KMS-11 (cell line): ENCODE measurements around the gene LGR4.
A peak's percentile ranks its signal among the peaks of the same experiment; 100 is the strongest.

Source experiments
- H2AFZ ChIP-seq: fragments of 200-600 bp; sonication (generic); 2 replicates; pipeline ENCODE4 v1.6.1; 2016; ENCODE audit warnings: antibody characterized with exemption, mixed run types, low read depth
- H3K27ac ChIP-seq: fragments of 200-600 bp; sonication (generic); 2 replicates; pipeline ENCODE4 v1.6.1; 2016; ENCODE audit warnings: mild to moderate bottlenecking, mixed run types
- H3K27me3 ChIP-seq: fragments of 200-600 bp; sonication (generic); 2 replicates; pipeline ENCODE4 v1.6.1; 2017; ENCODE audit warnings: mild to moderate bottlenecking, low read depth, mixed run types, moderate library complexity; ENCODE audit not compliant: insufficient read depth
- H3K36me3 ChIP-seq: fragments of 200-600 bp; sonication (generic); 2 replicates; pipeline ENCODE4 v1.6.1; 2017; ENCODE audit warnings: mild to moderate bottlenecking, mixed run types; ENCODE audit not compliant: insufficient read depth
- H3K4me1 ChIP-seq: fragments of 200-600 bp; sonication (generic); 2 replicates; pipeline ENCODE4 v1.6.1; 2016; ENCODE audit warnings: mild to moderate bottlenecking, low read depth, mixed run types; ENCODE audit not compliant: poor library complexity, severe bottlenecking
- H3K4me2 ChIP-seq: fragments of 200-600 bp; sonication (generic); 2 replicates; pipeline ENCODE4 v1.7.0; 2016; ENCODE audit warnings: mild to moderate bottlenecking, mixed run types
- H3K4me3 ChIP-seq: fragments of 200-600 bp; sonication (generic); IDR thresholded peaks from 2 replicates; pipeline ENCODE4 v1.6.1; 2017; ENCODE audit warnings: low read depth, low read length, mixed read lengths; ENCODE audit not compliant: insufficient read depth
- H3K79me2 ChIP-seq: fragments of 200-600 bp; sonication (generic); 2 replicates; pipeline ENCODE4 v1.6.1; 2016; ENCODE audit warnings: low read depth, mixed run types; ENCODE audit not compliant: insufficient read depth
- H3K9ac ChIP-seq: fragments of 200-600 bp; sonication (generic); 2 replicates; pipeline ENCODE4 v1.6.1; 2016; ENCODE audit warnings: mild to moderate bottlenecking, mixed run types
- H4K20me1 ChIP-seq: fragments of 200-600 bp; sonication (generic); 2 replicates; pipeline ENCODE4 v1.6.1; 2016; ENCODE audit warnings: mild to moderate bottlenecking, mixed run types; ENCODE audit not compliant: insufficient read depth
- CTCF ChIP-seq: fragments of 200-600 bp; sonication (generic); conservative IDR thresholded peaks from 2 replicates; pipeline ENCODE4 v1.6.1; 2017; ENCODE audit warnings: low read depth, mild to moderate bottlenecking, antibody characterized with exemption, low read length, moderate library complexity, mixed read lengths

The LGR4 gene

DNA sequence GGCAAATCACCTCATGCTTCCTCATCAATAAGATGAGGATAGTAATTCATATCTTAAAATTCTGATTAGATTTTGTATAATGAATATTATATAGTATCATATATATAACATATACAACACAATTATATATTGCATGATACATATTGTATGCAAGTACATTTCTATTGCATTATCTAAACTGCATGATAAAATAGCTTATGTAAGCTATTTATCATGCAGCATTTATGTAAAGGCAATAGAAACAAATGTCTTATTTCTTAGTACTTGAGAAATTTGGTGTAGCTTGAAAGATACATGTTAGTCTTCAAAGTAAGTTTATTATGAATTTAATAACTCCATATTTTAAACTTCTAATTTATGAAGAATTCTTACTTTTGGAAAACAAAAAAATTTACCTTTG lies 28.5 kb upstream of the LGR4 start:
- Histone ChIP-seq H3K79me2 (peaks cover 56% of the 10 kb centered on the region), H3K4me1 (peaks cover 64% of the 10 kb centered on the region), H3K27me3 (no peaks in the 10 kb centered on the region), H4K20me1 (no peaks in the 10 kb centered on the region), H3K36me3 (0 out of 2 replicates have a peak, but pooled peaks cover 3% of the 10 kb centered on the region), H2AFZ (no peak overlapping the region), H3K4me3 (no peak overlapping the region), H3K9ac (no peak overlapping the region), H3K4me2 (no peak overlapping the region), H3K27ac (no peak overlapping the region)
- TF ChIP-seq CTCF = no peak

DNA sequence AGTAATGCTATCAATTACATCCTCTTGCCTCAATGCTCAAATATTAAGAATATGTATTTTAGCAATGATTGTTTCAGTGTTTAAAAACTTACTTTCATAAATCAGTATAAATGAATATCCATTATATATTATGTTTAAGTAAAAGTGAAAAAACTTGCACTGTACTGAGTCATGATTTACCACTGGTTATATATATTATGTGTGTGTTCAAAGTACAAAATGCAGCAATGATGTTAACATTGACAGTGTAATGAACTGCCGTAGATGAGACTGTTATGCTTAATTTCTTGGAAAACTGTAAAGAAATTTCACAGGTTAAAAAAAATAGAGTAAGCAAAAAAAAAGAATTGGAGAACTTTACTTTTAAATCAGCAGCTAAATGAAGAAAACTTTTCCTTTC lies 25.3 kb upstream of the LGR4 start:
- peaks cover 49% of the 10 kb centered on the region for H3K4me1 ChIP-seq
- no peak overlapping the region for H2AFZ ChIP-seq
- H3K9ac ChIP-seq = no peak overlapping the region
- H3K27me3 ChIP-seq = no peaks in the 10 kb centered on the region
- no peak for TF ChIP-seq CTCF
- no peak overlapping the region for H3K4me2 ChIP-seq
- H3K79me2 ChIP-seq = peaks cover 28% of the 10 kb centered on the region
- no peak overlapping the region for H3K27ac ChIP-seq
- H3K36me3 ChIP-seq = 0 out of 2 replicates have a peak, but pooled peaks cover 3% of the 10 kb centered on the region
- no peak overlapping the region for H3K4me3 ChIP-seq
- no peaks in the 10 kb centered on the region for H4K20me1 ChIP-seq

DNA sequence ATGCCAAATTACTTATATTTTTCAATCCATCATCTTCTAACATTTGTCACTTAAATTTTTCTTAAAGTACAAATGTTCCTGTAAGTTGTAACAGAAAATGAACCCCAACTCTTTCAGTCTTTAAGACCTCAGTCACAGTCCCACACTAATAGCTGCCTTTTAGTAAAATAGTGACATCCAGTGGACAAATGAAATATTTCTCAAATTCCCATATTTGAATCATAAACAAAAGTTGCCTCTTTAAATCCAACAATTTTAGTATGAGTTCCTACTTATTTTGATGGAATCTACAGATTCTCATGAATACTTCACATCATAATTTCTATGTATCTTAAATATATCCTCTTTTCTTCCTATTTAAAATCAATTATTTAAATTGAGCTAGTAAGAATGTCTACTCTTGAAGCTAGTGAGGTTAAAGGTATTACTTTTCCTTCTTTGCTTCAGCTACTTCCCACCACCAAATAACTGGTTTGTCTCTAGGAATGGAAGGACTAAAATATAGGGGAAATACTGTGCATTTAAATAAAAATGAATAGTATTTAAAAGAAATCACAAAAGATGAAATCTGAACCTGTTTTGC lies 24.8 kb upstream of the LGR4 start:
- Histone ChIP-seq H3K27ac (no peak overlapping the region), H3K4me1 (peaks cover 43% of the 10 kb centered on the region), H3K27me3 (no peaks in the 10 kb centered on the region), H3K4me2 (0 out of 2 replicates have a peak overlapping the region, but pooled peaks have one; percentile 1), H3K9ac (no peak overlapping the region), H4K20me1 (no peaks in the 10 kb centered on the region), H3K36me3 (0 out of 2 replicates have a peak, but pooled peaks cover 3% of the 10 kb centered on the region), H2AFZ (no peak overlapping the region), H3K4me3 (no peak overlapping the region), H3K79me2 (peaks cover 23% of the 10 kb centered on the region; the same call in 1 of the 2 replicates)
- TF ChIP-seq CTCF = peak; percentile 56

- no peak overlapping the region for H3K9ac ChIP-seq
- no peak for TF ChIP-seq CTCF
- peaks cover 15% of the 10 kb centered on the region; the same call in 1 of the 2 replicates for H3K79me2 ChIP-seq
- no peaks in the 10 kb centered on the region for H4K20me1 ChIP-seq
- H3K36me3 ChIP-seq = 0 out of 2 replicates have a peak, but pooled peaks cover 3% of the 10 kb centered on the region
- peak overlapping the region; percentile 1; the same call in 1 of the 2 replicates for H3K4me2 ChIP-seq
- H3K4me3 ChIP-seq = no peak overlapping the region
- H3K27me3 ChIP-seq = no peaks in the 10 kb centered on the region
- H2AFZ ChIP-seq = no peak overlapping the region
- peaks cover 37% of the 10 kb centered on the region for H3K4me1 ChIP-seq
- no peak overlapping the region for H3K27ac ChIP-seq
Measured at GRCh38 chr11:27496461-27496860, 23.9 kb upstream of the LGR4 start.
